Measurements from ENCODE around the gene ATP8B3. TPM values are rescaled to one million over a fixed set of nuclear protein-coding genes. Genes with fewer than 3 reads are reported as not detected.
A peak's percentile ranks its signal among the peaks of the same experiment; 100 is the strongest.

The ATP8B3 gene
- polyA plus RNA-seq, 1 donor, result 0.99 TPM

DNA sequence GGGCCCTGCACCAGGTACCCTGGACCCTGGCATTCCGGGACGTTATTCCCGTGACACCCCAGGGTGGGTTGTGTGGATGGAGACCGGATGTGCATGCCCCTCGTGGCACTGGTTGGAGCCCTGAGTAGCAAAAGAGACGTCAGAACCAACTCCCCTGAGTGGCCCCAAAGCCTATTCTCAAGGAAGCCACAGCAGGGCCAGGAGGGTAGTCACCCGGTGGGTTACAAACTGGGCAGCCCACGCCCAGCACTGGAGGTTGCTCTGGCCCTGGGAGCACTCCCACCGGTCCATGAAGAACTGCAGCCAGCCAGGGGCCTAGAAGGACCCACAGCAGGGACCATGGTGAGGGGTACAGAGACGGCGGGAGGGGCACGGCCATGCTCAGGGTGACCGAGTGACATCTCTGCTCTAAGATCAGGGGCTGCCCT is 43.8 kb upstream of the ATP8B3 start:
- Histone ChIP-seq H3K36me3 (ENCODE audit: control insufficient read depth, insufficient read depth, low read length) (peaks cover 4% of the 10 kb centered on the region), H3K9me3 (ENCODE audit: control insufficient read depth, low read depth, low read length) (no peaks in the 10 kb centered on the region), H3K4me1 (ENCODE audit: control insufficient read depth, insufficient read depth, low read length) (peaks cover 75% of the 10 kb centered on the region), H3K27me3 (ENCODE audit: control insufficient read depth, insufficient read depth, low read length) (no peaks in the 10 kb centered on the region), H3K27ac (ENCODE audit: low read length) (peak overlapping the region; percentile 79), H3K4me3 (ENCODE audit: low read length) (peak overlapping the region; percentile 42)
- DNase-seq, result no peak
- WGBS (ENCODE audit: insufficient coverage, low lambda C conversion rate), result no CpG with 5 or more reads among the region's 13 CpGs

DNA sequence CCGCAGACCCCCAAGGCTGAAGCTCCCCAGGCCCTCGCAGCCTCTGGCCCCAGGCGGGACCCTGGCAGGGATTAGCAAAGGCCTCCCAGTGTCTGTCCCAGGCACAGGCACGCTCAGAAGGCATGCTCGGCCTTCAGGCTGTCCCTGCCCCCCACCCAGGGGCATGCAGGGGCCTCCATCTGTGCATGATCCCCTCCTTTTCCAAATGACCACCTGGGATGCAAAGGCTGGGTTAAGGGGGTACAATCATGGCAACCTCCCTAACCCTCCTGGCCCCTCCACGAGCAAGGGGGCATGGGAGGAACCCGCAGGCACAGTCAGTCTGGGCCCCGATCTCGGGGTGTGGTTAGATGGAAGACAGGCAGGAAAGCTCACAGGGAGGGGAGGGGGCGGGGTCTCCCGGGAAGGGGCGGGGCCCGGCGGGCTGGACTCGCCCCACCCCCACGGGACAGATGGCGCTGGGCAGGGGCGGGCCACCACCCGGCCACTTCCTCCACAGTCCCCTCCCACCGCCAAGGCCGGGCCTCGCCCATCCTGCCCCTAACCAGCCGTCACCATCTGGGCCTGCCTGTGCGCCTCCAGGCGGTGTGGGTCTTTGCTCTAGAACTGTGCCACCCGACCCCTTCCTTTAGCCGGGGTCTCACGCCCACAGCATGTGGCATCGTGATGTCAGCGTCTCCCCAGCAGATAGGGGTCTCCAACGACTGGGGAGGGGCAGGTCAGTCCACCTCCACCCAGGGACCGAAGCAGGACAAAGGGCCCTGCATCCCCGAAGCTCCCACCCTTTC is 43.2 kb upstream of the ATP8B3 start:
- Histone ChIP-seq H3K4me1 (ENCODE audit: control insufficient read depth, insufficient read depth, low read length) (peaks cover 70% of the 10 kb centered on the region), H3K27me3 (ENCODE audit: control insufficient read depth, insufficient read depth, low read length) (no peaks in the 10 kb centered on the region), H3K36me3 (ENCODE audit: control insufficient read depth, insufficient read depth, low read length) (peaks cover 4% of the 10 kb centered on the region), H3K4me3 (ENCODE audit: low read length) (peak overlapping the region; percentile 42), H3K27ac (ENCODE audit: low read length) (peak overlapping the region; percentile 87), H3K9me3 (ENCODE audit: control insufficient read depth, low read depth, low read length) (no peaks in the 10 kb centered on the region)
- WGBS (ENCODE audit: insufficient coverage, low lambda C conversion rate), result no CpG with 5 or more reads among the region's 33 CpGs
- DNase-seq, result peak; percentile 85 to 92

GRCh38 chr19:1854542-1855039 is 42.5 kb upstream of the ATP8B3 start:
- no peak for DNase-seq
- Histone ChIP-seq H3K9me3 (ENCODE audit: control insufficient read depth, low read depth, low read length) (no peaks in the 10 kb centered on the region), H3K36me3 (ENCODE audit: control insufficient read depth, insufficient read depth, low read length) (peaks cover 4% of the 10 kb centered on the region), H3K4me1 (ENCODE audit: control insufficient read depth, insufficient read depth, low read length) (peaks cover 64% of the 10 kb centered on the region), H3K27ac (ENCODE audit: low read length) (peak overlapping the region; percentile 87), H3K27me3 (ENCODE audit: control insufficient read depth, insufficient read depth, low read length) (no peaks in the 10 kb centered on the region), H3K4me3 (ENCODE audit: low read length) (no peak overlapping the region)
- no CpG with 5 or more reads among the region's 37 CpGs for WGBS (ENCODE audit: insufficient coverage, low lambda C conversion rate)

GRCh38 chr19:1854039-1854541 is 42.0 kb upstream of the ATP8B3 start:
- Histone ChIP-seq H3K4me1 (ENCODE audit: control insufficient read depth, insufficient read depth, low read length) (peaks cover 59% of the 10 kb centered on the region), H3K9me3 (ENCODE audit: control insufficient read depth, low read depth, low read length) (no peaks in the 10 kb centered on the region), H3K4me3 (ENCODE audit: low read length) (no peak overlapping the region), H3K36me3 (ENCODE audit: control insufficient read depth, insufficient read depth, low read length) (peaks cover 4% of the 10 kb centered on the region), H3K27me3 (ENCODE audit: control insufficient read depth, insufficient read depth, low read length) (no peaks in the 10 kb centered on the region), H3K27ac (ENCODE audit: low read length) (no peak overlapping the region)
- DNase-seq, result no peak
- WGBS (ENCODE audit: insufficient coverage, low lambda C conversion rate), result no CpG with 5 or more reads among the region's 16 CpGs

DNA sequence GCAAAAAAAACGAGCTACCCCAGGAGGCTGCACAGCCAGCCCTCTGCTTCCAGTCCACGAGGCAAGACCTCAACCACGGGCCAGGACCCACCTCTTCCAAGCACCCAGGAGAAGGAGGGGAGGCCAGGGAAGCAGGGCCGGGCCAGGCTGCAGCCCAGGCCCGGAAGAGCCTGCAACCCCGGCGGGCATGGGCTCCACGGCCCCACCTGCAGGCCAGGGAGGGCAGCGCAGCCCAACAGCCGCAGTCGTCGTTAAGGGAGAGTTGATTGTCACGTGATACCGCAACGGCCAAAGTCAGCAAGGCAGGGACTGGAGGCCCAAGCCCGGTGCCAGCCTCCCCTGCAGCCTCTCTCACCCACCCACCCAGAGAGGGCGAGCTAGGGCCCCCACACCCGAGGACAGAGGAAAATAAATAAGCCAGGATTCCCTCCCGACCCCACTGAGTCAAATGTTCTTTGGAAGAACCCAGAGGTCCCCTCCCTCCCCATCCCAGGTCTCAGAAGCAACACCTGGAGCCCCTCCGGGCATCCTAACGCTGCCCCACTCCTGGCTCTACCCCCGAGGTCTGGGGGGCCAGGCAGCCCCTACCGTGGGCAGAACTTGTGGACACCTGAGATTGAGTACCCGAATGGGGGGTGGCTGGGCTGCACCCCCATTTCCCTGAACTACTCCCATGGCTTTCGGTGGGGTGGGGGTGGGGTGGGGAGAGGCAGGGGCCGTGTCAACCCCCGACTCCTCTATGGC is 41.4 kb upstream of the ATP8B3 start:
- WGBS (ENCODE audit: insufficient coverage, low lambda C conversion rate), result no CpG with 5 or more reads among the region's 27 CpGs
- Histone ChIP-seq H3K4me1 (ENCODE audit: control insufficient read depth, insufficient read depth, low read length) (peaks cover 53% of the 10 kb centered on the region), H3K27ac (ENCODE audit: low read length) (peak overlapping the region; percentile 71), H3K27me3 (ENCODE audit: control insufficient read depth, insufficient read depth, low read length) (no peaks in the 10 kb centered on the region), H3K36me3 (ENCODE audit: control insufficient read depth, insufficient read depth, low read length) (peaks cover 4% of the 10 kb centered on the region), H3K4me3 (ENCODE audit: low read length) (no peak overlapping the region), H3K9me3 (ENCODE audit: control insufficient read depth, low read depth, low read length) (no peaks in the 10 kb centered on the region)
- peak; percentile 85 to 89 for DNase-seq

- no CpG with 5 or more reads among the region's 9 CpGs for WGBS (ENCODE audit: insufficient coverage, low lambda C conversion rate)
- Histone ChIP-seq H3K27me3 (ENCODE audit: control insufficient read depth, insufficient read depth, low read length) (no peaks in the 10 kb centered on the region), H3K27ac (ENCODE audit: low read length) (no peak overlapping the region)
Observed at GRCh38 chr19:1852581-1853128, 40.6 kb upstream of the ATP8B3 start.

GRCh38 chr19:1851654-1852580 is 39.8 kb upstream of the ATP8B3 start:
- no CpG with 5 or more reads among the region's 66 CpGs for WGBS (ENCODE audit: insufficient coverage, low lambda C conversion rate)
- no peak for DNase-seq
- peaks cover 4% of the 10 kb centered on the region for H3K36me3 ChIP-seq (ENCODE audit: control insufficient read depth, insufficient read depth, low read length)
- no peak overlapping the region for H3K27ac ChIP-seq (ENCODE audit: low read length)
- H3K27me3 ChIP-seq (ENCODE audit: control insufficient read depth, insufficient read depth, low read length), result no peaks in the 10 kb centered on the region
- H3K4me3 ChIP-seq (ENCODE audit: low read length), result no peak overlapping the region
- H3K4me1 ChIP-seq (ENCODE audit: control insufficient read depth, insufficient read depth, low read length), result peaks cover 46% of the 10 kb centered on the region
- no peaks in the 10 kb centered on the region for H3K9me3 ChIP-seq (ENCODE audit: control insufficient read depth, low read depth, low read length)

More at GRCh38 chr19:1852581-1853128, 40.6 kb upstream of the ATP8B3 start:
- DNase-seq, result no peak
- peaks cover 4% of the 10 kb centered on the region for H3K36me3 ChIP-seq (ENCODE audit: control insufficient read depth, insufficient read depth, low read length)
- peaks cover 45% of the 10 kb centered on the region for H3K4me1 ChIP-seq (ENCODE audit: control insufficient read depth, insufficient read depth, low read length)
- H3K4me3 ChIP-seq (ENCODE audit: low read length), result no peak overlapping the region
- no peaks in the 10 kb centered on the region for H3K9me3 ChIP-seq (ENCODE audit: control insufficient read depth, low read depth, low read length)

DNA sequence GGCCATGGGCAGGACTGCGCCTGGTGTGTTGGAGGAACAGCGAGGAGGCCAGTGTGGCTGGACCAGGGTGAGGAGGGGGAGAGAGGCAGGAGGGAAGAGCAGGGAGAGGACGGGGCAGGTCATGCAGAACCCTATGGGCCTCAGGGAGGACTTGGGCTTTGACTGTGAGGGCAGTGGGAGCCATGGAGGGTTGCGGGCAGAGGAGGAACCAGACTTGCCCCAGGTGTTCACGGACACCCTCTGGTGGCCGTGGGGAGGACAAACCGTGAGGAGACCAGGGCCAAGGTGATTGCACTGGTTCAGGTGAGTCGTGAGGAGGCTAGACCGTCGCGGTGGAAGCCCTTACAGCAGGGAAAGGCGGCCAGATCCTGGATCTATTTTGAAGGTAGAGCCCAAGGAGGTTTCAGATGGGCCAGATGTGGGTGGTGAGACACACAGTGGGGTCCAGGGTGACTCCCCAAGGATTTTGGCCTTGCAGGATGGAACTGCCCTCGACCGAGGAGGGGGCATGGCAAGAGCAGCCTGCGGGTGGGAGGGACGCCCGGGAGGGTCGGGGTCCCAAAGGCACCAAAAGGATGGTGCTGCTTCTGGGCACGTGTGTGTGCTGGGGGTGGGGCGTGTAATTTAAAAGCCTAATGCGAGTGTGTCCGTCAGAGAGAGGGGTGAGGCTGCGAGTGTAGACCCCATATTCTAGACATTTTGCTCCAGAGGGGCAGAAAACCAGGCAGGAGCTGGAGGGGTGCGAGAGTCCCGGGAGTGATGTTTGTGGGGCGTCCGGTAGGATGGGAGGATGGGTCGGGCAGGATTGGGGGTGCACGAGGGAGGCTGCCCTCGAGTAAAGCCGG is 39.0 kb upstream of the ATP8B3 start:
- Histone ChIP-seq H3K27me3 (ENCODE audit: control insufficient read depth, insufficient read depth, low read length) (no peaks in the 10 kb centered on the region), H3K36me3 (ENCODE audit: control insufficient read depth, insufficient read depth, low read length) (peaks cover 7% of the 10 kb centered on the region), H3K4me1 (ENCODE audit: control insufficient read depth, insufficient read depth, low read length) (peaks cover 48% of the 10 kb centered on the region), H3K4me3 (ENCODE audit: low read length) (no peak overlapping the region), H3K9me3 (ENCODE audit: control insufficient read depth, low read depth, low read length) (no peaks in the 10 kb centered on the region), H3K27ac (ENCODE audit: low read length) (no peak overlapping the region)
- no peak for DNase-seq
- WGBS (ENCODE audit: insufficient coverage, low lambda C conversion rate), result 70% methylated on average over 2 of the region's 31 CpGs

DNA sequence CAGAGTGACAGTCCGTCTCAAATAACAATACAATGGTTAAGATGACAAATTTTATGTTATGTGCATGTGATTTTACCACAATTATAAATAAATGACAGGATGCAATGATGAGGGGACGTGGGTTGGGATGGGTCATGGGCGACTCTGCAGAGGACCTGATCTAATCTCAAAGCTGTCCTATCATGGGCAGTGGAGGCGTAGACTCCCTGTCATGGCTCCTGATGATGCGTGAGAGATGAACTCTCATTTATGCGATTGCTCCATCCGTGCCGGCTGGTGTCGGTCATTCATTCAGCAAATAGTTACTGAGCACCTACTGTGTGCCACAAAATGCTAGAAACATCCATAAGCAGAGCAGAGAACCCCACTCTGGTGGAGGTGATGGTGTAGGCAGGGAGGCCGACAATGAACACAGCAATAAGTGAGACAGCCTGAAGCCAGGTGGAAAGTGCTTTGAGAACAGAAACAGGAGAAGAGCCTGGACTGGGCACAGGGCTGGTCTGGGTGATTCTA is 37.9 kb upstream of the ATP8B3 start:
- no peak for DNase-seq
- no CpG with 5 or more reads among the region's 10 CpGs for WGBS (ENCODE audit: insufficient coverage, low lambda C conversion rate)
- Histone ChIP-seq H3K27ac (ENCODE audit: low read length) (no peak overlapping the region), H3K36me3 (ENCODE audit: control insufficient read depth, insufficient read depth, low read length) (peaks cover 12% of the 10 kb centered on the region), H3K9me3 (ENCODE audit: control insufficient read depth, low read depth, low read length) (no peaks in the 10 kb centered on the region), H3K27me3 (ENCODE audit: control insufficient read depth, insufficient read depth, low read length) (no peaks in the 10 kb centered on the region), H3K4me3 (ENCODE audit: low read length) (no peak overlapping the region), H3K4me1 (ENCODE audit: control insufficient read depth, insufficient read depth, low read length) (peaks cover 43% of the 10 kb centered on the region)
